Measurements from ENCODE around the gene TOM1L1.

The TOM1L1 gene

GRCh38 chr17:54983260-54983659, 82.6 kb downstream of the TOM1L1 start:
- in situ Hi-C loops (cut with MboI; ENCODE audit: low sequenced_read_pairs) = loop anchor here (25.0 kb wide), 1 partner anchor 304 kb away; no protein-coding TSS in a partner anchor

GRCh38 chr17:54985476-54985875, 84.8 kb downstream of the TOM1L1 start:
- in situ Hi-C loops (cut with MboI; ENCODE audit: low sequenced_read_pairs) = loop anchor here (25.0 kb wide), 1 partner anchor 302 kb away; no protein-coding TSS in a partner anchor

GRCh38 chr17:54990118-54990517, 89.5 kb downstream of the TOM1L1 start:
- in situ Hi-C loops (cut with MboI; ENCODE audit: low sequenced_read_pairs) = loop anchor here (25.0 kb wide), 1 partner anchor 297 kb away; no protein-coding TSS in a partner anchor

- in situ Hi-C loops (cut with MboI; ENCODE audit: low sequenced_read_pairs) = loop anchor here (25.0 kb wide), 1 partner anchor 296 kb away; no protein-coding TSS in a partner anchor
Measured at GRCh38 chr17:54991567-54991966, 90.9 kb downstream of the TOM1L1 start.

- in situ Hi-C loops (cut with MboI; ENCODE audit: low sequenced_read_pairs) = loop anchor here (25.0 kb wide), 1 partner anchor 294 kb away; no protein-coding TSS in a partner anchor
Measured at GRCh38 chr17:54992797-54993639, 92.4 kb downstream of the TOM1L1 start.

- in situ Hi-C loops (cut with MboI; ENCODE audit: low sequenced_read_pairs) = loop anchor here (25.0 kb wide), 1 partner anchor 291 kb away; no protein-coding TSS in a partner anchor
Measured at GRCh38 chr17:54996441-54996840, 95.8 kb downstream of the TOM1L1 start.

GRCh38 chr17:55002458-55002857, 101.8 kb downstream of the TOM1L1 start:
- in situ Hi-C loops (cut with MboI; ENCODE audit: low sequenced_read_pairs) = no loop called here

- in situ Hi-C loops (cut with MboI; ENCODE audit: low sequenced_read_pairs) = no loop called here
Measured at GRCh38 chr17:55004484-55004883, 103.8 kb downstream of the TOM1L1 start.

- in situ Hi-C loops (cut with MboI; ENCODE audit: low sequenced_read_pairs) = no loop called here
Measured at GRCh38 chr17:55005520-55005919, 104.9 kb downstream of the TOM1L1 start.

All from HL-60/S4 treated with retinoic acid at 250 ng/mL for 4 days and 3 days (cell line).